H1 (cell line): ENCODE data around the gene LYSMD3.

Source experiments
- CEBPB ChIP-seq: IDR thresholded peaks from 2 replicates; pipeline ENCODE4 v1.6.1; 2012; ENCODE audit warnings: low read depth, low read length
- CTCF ChIP-seq, 3 experiments: IDR thresholded peaks; 1 replicate in 2 of 3; 2 replicates in 1 of 3; pipeline versions ENCODE4 v1.5.1 to v1.6.1; 2011; ENCODE audit warnings: low read length in 3 of 3, mild to moderate bottlenecking in 3 of 3, inconsistent platforms in 2 of 3, low read depth in 1 of 3, moderate library complexity in 1 of 3; ENCODE audit not compliant: insufficient read depth in 1 of 3; ENCODE audit errors: control extremely low read depth in 1 of 3
- EZH2 ChIP-seq: fragments of 200-600 bp; sonication (generic); IDR thresholded peaks from 2 replicates; pipeline ENCODE4 v1.7.1; 2012; ENCODE audit warnings: low read depth, mild to moderate bottlenecking, moderate library complexity, low read length, inconsistent platforms; ENCODE audit not compliant: severe bottlenecking
- POLR2AphosphoS5 ChIP-seq: IDR thresholded peaks from 2 replicates; pipeline ENCODE4 v1.6.1; 2011; ENCODE audit warnings: low read depth, low read length
- RFX5 ChIP-seq: IDR thresholded peaks from 2 replicates; pipeline ENCODE4 v1.6.1; 2011; ENCODE audit warnings: low read depth, low read length, improper control_type of control experiment, borderline replicate concordance
- TAF1 ChIP-seq: IDR thresholded peaks from 2 replicates; pipeline ENCODE4 v1.6.1; 2011; ENCODE audit warnings: mild to moderate bottlenecking, low read depth, low read length

GRCh38 chr5:90560771-90561170 lies 31.4 kb upstream of the LYSMD3 start:
- TF ChIP-seq RFX5 (no peak), CEBPB (no peak), TAF1 (no peak), POLR2AphosphoS5 (no peak), CTCF (IDR thresholded peaks at IDR 0.05; ENCODE audit: control extremely low read depth in 1 of 3, insufficient read depth in 1 of 3, low read depth in 1 of 3, low read length in 3 of 3) (no peak), EZH2 (no peak)
